ENCODE results near the gene ADAMTS13.

DNA sequence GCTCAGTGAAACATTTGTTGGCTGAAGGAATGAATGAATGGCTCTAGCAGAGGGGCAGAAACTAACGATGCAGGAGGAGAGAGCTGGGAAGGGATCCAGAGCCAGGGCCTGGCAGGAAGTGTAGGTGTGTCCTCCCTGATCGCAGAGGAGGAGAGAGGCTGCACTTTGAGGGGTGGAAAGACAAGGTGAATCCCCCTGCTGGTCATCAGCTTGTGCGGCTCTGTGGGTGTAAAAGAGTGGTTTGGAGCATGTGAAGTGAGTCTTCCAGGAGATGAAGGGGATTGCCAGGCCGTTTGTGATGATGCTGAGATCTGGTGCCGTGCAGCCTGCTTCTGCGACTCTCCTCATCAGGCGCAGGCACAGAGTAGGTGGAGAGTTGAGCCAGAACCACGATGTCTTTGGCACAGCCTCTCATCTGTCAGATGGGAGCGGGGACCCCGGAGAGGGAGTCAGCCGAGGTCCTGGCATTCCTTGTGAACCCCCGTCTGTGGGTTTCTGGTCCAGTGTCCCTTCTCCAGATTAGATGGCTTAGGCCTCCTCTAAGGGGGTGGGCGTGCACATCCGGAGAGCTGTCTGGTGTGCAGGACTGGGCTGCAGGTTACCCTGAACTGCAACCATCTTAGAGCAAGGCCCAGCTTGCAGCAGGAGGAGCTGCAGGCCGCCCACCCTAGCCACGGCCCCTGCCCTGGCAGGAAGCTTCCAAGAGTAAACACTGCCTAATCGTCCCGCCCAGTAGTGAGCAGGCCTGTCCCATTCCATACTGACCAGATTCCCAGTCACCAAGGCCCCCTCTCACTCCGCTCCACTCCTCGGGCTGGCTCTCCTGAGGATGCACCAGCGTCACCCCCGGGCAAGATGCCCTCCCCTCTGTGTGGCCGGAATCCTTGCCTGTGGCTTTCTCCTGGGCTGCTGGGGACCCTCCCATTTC, at the start of gene ADAMTS13:
- TF ChIP-seq, protein P1, sequence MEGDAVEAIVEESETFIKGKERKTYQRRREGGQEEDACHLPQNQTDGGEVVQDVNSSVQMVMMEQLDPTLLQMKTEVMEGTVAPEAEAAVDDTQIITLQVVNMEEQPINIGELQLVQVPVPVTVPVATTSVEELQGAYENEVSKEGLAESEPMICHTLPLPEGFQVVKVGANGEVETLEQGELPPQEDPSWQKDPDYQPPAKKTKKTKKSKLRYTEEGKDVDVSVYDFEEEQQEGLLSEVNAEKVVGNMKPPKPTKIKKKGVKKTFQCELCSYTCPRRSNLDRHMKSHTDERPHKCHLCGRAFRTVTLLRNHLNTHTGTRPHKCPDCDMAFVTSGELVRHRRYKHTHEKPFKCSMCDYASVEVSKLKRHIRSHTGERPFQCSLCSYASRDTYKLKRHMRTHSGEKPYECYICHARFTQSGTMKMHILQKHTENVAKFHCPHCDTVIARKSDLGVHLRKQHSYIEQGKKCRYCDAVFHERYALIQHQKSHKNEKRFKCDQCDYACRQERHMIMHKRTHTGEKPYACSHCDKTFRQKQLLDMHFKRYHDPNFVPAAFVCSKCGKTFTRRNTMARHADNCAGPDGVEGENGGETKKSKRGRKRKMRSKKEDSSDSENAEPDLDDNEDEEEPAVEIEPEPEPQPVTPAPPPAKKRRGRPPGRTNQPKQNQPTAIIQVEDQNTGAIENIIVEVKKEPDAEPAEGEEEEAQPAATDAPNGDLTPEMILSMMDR (IDR thresholded peaks at IDR 0.05 in 4 of 5, conservative IDR thresholded peaks at IDR 0.05 in 1 of 5): no peak
- TF ChIP-seq POLR2A (IDR thresholded peaks at IDR 0.05): no peak
